Activated CD4-positive, alpha-beta T cell treated with anti-CD3 and anti-CD28 coated beads for 48 hours (primary cell): ENCODE data around the gene PERM1.
A peak's percentile ranks its signal among the peaks of the same experiment; 100 is the strongest.
"Not testable (repeated sequence)": the region's sequence is repeated elsewhere in the genome, so short reads cannot be mapped to it uniquely, and the experiment has no call there.

Source experiments
- DNase-seq: peaks from one replicate; pipeline ENCODE4 v3.0.0-alpha.2; 2020

PERM1 gene

GRCh38 chr1:1014799-1015681 lies 33.1 kb upstream of the PERM1 start:
- DNase-seq, result no peak

- peak; percentile 47 for DNase-seq
Measured at GRCh38 chr1:1013922-1014648, 32.2 kb upstream of the PERM1 start.

- DNase-seq, result peak; percentile 90
Measured at GRCh38 chr1:1013105-1013921, 31.4 kb upstream of the PERM1 start, which contains the start of gene ISG15. ISG15 (plus strand) TSS chr1:1013497; CDS start chr1:1013574, 77 bp downstream.

- DNase-seq, result not testable (repeated sequence)
Measured at GRCh38 chr1:1012736-1013104, 30.8 kb upstream of the PERM1 start.

GRCh38 chr1:1011396-1011949 lies 29.6 kb upstream of the PERM1 start:
- no peak for DNase-seq

GRCh38 chr1:1010131-1010530 lies 28.2 kb upstream of the PERM1 start:
- DNase-seq, result not testable (repeated sequence)

- no peak for DNase-seq
Measured at GRCh38 chr1:1006305-1007159, 24.6 kb upstream of the PERM1 start.

GRCh38 chr1:1005774-1006304 lies 23.9 kb upstream of the PERM1 start:
- DNase-seq, result no peak

GRCh38 chr1:1004780-1005697 lies 23.1 kb upstream of the PERM1 start:
- DNase-seq, result no peak

GRCh38 chr1:1004420-1004779 lies 22.5 kb upstream of the PERM1 start:
- no peak for DNase-seq

GRCh38 chr1:1003618-1004419 lies 21.9 kb upstream of the PERM1 start:
- DNase-seq, result no peak

GRCh38 chr1:1001057-1001783 lies 19.3 kb upstream of the PERM1 start:
- DNase-seq, result no peak

- DNase-seq, result peak; percentile 82
Measured at GRCh38 chr1:1000357-1001056, 18.6 kb upstream of the PERM1 start.

- DNase-seq, result peak; percentile 76
Measured at GRCh38 chr1:999725-1000356, 17.9 kb upstream of the PERM1 start, which contains the start of gene HES4. HES4 (minus strand) TSS chr1:1000097; CDS start chr1:999973, 124 bp downstream.

GRCh38 chr1:998995-999724 lies 17.3 kb upstream of the PERM1 start:
- no peak for DNase-seq

- DNase-seq, result no peak
Measured at GRCh38 chr1:998745-998994, 16.8 kb upstream of the PERM1 start.
